ENCODE data around the gene TMEM81. TPM values are rescaled to one million over a fixed set of nuclear protein-coding genes. Genes with fewer than 3 reads are reported as not detected.

Gene TMEM81
- total RNA-seq, 6 experiments from 2014 or later: 1.4 to 2.3 (median 1.7) TPM

GRCh38 chr1:205073511-205073910, 10.7 kb downstream of the TMEM81 start:
- H3K4me1 Mint-ChIP-seq (ENCODE audit: low read depth): no peaks in the 10 kb centered on the region
- peaks cover 22% of the 10 kb centered on the region for H3K27me3 Mint-ChIP-seq (ENCODE audit: insufficient read depth)
- no peaks in the 10 kb centered on the region for H3K36me3 Mint-ChIP-seq (ENCODE audit: low read depth)
- TF ChIP-seq CTCF (IDR thresholded peaks at IDR 0.05): no peak
- no peaks in the 10 kb centered on the region for H3K9me3 Mint-ChIP-seq
- H3K27ac Mint-ChIP-seq: no peak overlapping the region
- H3K4me3 Mint-ChIP-seq: no peak overlapping the region
- DNase-seq: no peak

- Mint-ChIP-seq H3K4me3 (no peak overlapping the region), H3K27ac (no peak overlapping the region), H3K4me1 (ENCODE audit: low read depth) (no peaks in the 10 kb centered on the region), H3K9me3 (no peaks in the 10 kb centered on the region), H3K27me3 (ENCODE audit: insufficient read depth) (peaks cover 22% of the 10 kb centered on the region), H3K36me3 (ENCODE audit: low read depth) (no peaks in the 10 kb centered on the region)
- DNase-seq: no peak
- TF ChIP-seq CTCF (IDR thresholded peaks at IDR 0.05): no peak
Measured at GRCh38 chr1:205072881-205073280, 11.4 kb downstream of the TMEM81 start.

GRCh38 chr1:205072286-205072685, 12.0 kb downstream of the TMEM81 start:
- H3K36me3 Mint-ChIP-seq (ENCODE audit: low read depth): no peaks in the 10 kb centered on the region
- H3K27ac Mint-ChIP-seq: no peak overlapping the region
- H3K27me3 Mint-ChIP-seq (ENCODE audit: insufficient read depth): peaks cover 20% of the 10 kb centered on the region
- H3K4me3 Mint-ChIP-seq: no peak overlapping the region
- H3K9me3 Mint-ChIP-seq: no peaks in the 10 kb centered on the region
- no peaks in the 10 kb centered on the region for H3K4me1 Mint-ChIP-seq (ENCODE audit: low read depth)
- no peak for DNase-seq
- TF ChIP-seq CTCF (IDR thresholded peaks at IDR 0.05): no peak

- Mint-ChIP-seq H3K27ac (no peak overlapping the region), H3K27me3 (ENCODE audit: insufficient read depth) (peaks cover 19% of the 10 kb centered on the region), H3K36me3 (ENCODE audit: low read depth) (no peaks in the 10 kb centered on the region), H3K4me3 (no peak overlapping the region), H3K4me1 (ENCODE audit: low read depth) (no peaks in the 10 kb centered on the region), H3K9me3 (no peaks in the 10 kb centered on the region)
- no peak for DNase-seq
- TF ChIP-seq CTCF (IDR thresholded peaks at IDR 0.05): no peak
Measured at GRCh38 chr1:205071801-205072200, 12.5 kb downstream of the TMEM81 start.

GRCh38 chr1:205071028-205071409, 13.2 kb downstream of the TMEM81 start:
- Mint-ChIP-seq H3K4me3 (no peak overlapping the region), H3K36me3 (ENCODE audit: low read depth) (no peaks in the 10 kb centered on the region), H3K27ac (no peak overlapping the region), H3K4me1 (ENCODE audit: low read depth) (no peaks in the 10 kb centered on the region), H3K27me3 (ENCODE audit: insufficient read depth) (peaks cover 16% of the 10 kb centered on the region), H3K9me3 (no peaks in the 10 kb centered on the region)
- DNase-seq: no peak
- no peak for TF ChIP-seq CTCF (IDR thresholded peaks at IDR 0.05)
